ENCODE data around the gene KLHDC4.

The KLHDC4 gene

GRCh38 chr16:87715658-87716057 lies 50.1 kb downstream of the KLHDC4 start:
- DNase-seq (ENCODE audit: low read depth, low spot score), result peak; percentile 14
- no peak overlapping the region for H3K4me3 ChIP-seq (ENCODE audit: low read depth, low read length)
- in situ Hi-C loops (cut with HindIII; ENCODE audit: low sequenced_read_pairs), result no loop called here
- no peak for TF ChIP-seq CTCF (IDR thresholded peaks at IDR 0.05; ENCODE audit: low read depth, low read length)

- in situ Hi-C loops (cut with HindIII; ENCODE audit: low sequenced_read_pairs), result no loop called here
- no peak for DNase-seq (ENCODE audit: low read depth, low spot score)
- TF ChIP-seq CTCF (IDR thresholded peaks at IDR 0.05; ENCODE audit: low read depth, low read length), result no peak
- H3K4me3 ChIP-seq (ENCODE audit: low read depth, low read length), result no peak overlapping the region
Measured at GRCh38 chr16:87715231-87715630, 50.6 kb downstream of the KLHDC4 start.

- in situ Hi-C loops (cut with HindIII; ENCODE audit: low sequenced_read_pairs), result no loop called here
- no peak overlapping the region for H3K4me3 ChIP-seq (ENCODE audit: low read depth, low read length)
- no peak for TF ChIP-seq CTCF (IDR thresholded peaks at IDR 0.05; ENCODE audit: low read depth, low read length)
- no peak for DNase-seq (ENCODE audit: low read depth, low spot score)
Measured at GRCh38 chr16:87713451-87714229, 52.1 kb downstream of the KLHDC4 start.

GRCh38 chr16:87712184-87712762 lies 53.5 kb downstream of the KLHDC4 start:
- DNase-seq (ENCODE audit: low read depth, low spot score), result no peak
- no peak overlapping the region for H3K4me3 ChIP-seq (ENCODE audit: low read depth, low read length)
- in situ Hi-C loops (cut with HindIII; ENCODE audit: low sequenced_read_pairs), result no loop called here
- no peak for TF ChIP-seq CTCF (IDR thresholded peaks at IDR 0.05; ENCODE audit: low read depth, low read length)

GRCh38 chr16:87710887-87711286 lies 54.9 kb downstream of the KLHDC4 start:
- in situ Hi-C loops (cut with HindIII; ENCODE audit: low sequenced_read_pairs), result no loop called here
- TF ChIP-seq CTCF (IDR thresholded peaks at IDR 0.05; ENCODE audit: low read depth, low read length), result no peak
- DNase-seq (ENCODE audit: low read depth, low spot score), result no peak
- H3K4me3 ChIP-seq (ENCODE audit: low read depth, low read length), result no peak overlapping the region

GRCh38 chr16:87709677-87710076 lies 56.1 kb downstream of the KLHDC4 start:
- no peak for DNase-seq (ENCODE audit: low read depth, low spot score)
- H3K4me3 ChIP-seq (ENCODE audit: low read depth, low read length), result no peak overlapping the region
- TF ChIP-seq CTCF (IDR thresholded peaks at IDR 0.05; ENCODE audit: low read depth, low read length), result no peak
- in situ Hi-C loops (cut with HindIII; ENCODE audit: low sequenced_read_pairs), result no loop called here

Data from astrocyte of the spinal cord (primary cell).